Prostate gland (tissue), 2 donors: ENCODE data around the gene KCNQ5.

ENCODE experiments used
- CTCF ChIP-seq, 4 experiments: fragments of 200-600 bp in 2 of 4; fragments of 450-650 bp in 2 of 4; sonication (generic) in 2 of 4; IDR thresholded peaks; 1 replicate in 3 of 4; 2 replicates in 1 of 4; pipeline ENCODE4 v1.5.1; 2016 to 2019; ENCODE audit warnings: antibody characterized with exemption in 4 of 4, mild to moderate bottlenecking in 2 of 4, moderate library complexity in 2 of 4
- POLR2AphosphoS5 ChIP-seq: sonication (generic); formaldehyde crosslinking; IDR thresholded peaks from one replicate; pipeline ENCODE4 v1.6.1; 2017; ENCODE audit warnings: antibody characterized with exemption

GRCh38 chr6:72649032-72649984, 27.4 kb downstream of the KCNQ5 start:
- TF ChIP-seq CTCF (IDR thresholded peaks at IDR 0.05) (no peak), POLR2AphosphoS5 (no peak)
